Lung microvascular endothelial cell (primary cell): ENCODE data around the gene JPH2. TPM values are rescaled to one million over a fixed set of nuclear protein-coding genes. Genes with fewer than 3 reads are reported as not detected.
"Not testable (repeated sequence)": the region's sequence is repeated elsewhere in the genome, so short reads cannot be mapped to it uniquely, and the experiment has no call there.

Experiments
- DNase-seq, 2 donors: peaks; one replicate each; pipeline versions ENCODE4 v3.0.0 to v3.0.0-alpha.2; 2010; ENCODE audit warnings: low read depth in 2 of 2
- total RNA-seq: library from RNA; depleted of rRNA; stranded (reverse); fragments of >200 nt; gene quantifications from 2 replicates; pipeline ENCODE4 v1.2.1, GENCODE V29; 2014

The JPH2 gene
- total RNA-seq, 1 donor from 2014 or later: not detected

DNA sequence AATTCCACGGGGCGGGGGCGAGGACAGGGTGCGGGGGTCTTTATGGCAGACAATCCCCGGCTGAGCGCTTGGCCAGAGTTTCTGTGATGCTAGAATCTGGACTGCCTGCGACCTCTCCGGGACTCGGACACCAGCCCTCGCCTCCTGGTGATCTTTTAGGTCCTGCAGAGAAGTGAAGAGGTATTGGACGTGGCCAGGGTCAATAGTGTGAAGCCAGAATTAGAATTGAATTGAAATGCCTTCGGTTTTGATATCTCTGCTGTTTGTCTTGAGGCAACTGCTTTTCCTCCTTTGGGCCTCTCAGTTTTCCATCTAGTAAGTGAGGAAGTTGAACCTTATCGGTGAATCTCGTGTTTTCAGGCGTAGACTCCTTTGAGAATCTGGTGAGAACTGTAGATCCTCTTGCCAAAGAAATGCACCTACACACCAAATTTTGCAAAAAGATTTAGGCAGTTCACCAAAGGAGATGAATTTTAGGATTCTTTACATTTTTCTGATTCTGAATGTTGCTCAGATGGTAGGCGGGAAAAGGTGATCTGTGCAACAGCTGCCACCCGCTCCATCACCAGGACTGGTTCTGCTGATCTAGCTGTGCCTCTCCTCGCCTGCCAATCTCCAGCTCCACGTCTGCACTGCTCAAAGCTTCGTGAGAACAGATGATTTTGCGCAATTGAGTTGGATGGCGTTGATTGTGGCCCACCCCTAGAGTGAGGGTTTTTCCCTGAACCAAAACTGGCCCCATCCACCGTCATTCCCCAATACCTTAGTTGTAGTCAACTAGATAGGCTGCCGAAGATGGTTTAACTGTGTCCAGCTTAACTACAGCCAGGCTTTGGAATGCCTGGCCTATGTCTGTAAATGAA is 24.4 kb upstream of the JPH2 start:
- DNase-seq: peak in 1 of 2 donors; percentile 35

DNA sequence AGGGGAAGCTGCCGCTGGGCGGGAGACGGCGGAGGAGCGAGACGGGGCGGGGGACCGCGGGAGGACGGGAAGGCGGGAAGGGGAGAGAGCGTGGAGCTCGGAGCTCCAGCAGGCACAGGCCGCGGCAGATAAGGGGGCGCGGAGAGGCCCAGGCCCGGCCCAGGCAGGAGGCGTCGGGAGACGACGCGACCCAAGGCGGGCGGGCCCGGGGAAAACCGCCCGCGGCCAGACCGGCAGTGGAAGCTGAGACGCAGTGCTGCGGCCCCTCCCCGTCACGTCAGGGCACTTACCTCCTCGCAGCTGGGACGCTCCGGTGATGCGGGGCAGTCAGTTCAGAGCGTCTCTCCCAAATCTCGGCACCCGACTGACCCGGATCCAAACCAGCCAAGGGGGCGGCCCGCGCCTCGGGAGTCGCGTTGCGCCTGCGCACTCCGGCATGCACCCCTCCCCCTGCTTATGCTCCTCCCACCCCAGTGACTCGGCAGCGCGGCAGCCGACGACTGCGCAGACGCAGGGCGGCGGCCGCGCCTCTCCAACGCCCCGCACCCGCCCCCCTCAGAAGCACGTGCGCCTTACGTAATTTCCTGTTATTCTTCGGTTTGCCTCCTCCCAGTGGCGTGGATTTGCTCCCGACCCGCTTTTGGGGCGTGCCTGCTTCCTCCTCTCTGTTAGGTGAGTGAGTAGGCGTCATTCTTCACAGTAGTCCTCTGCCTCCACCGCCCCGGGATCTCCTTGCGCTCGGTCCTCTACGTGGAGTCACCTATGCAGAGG is 23.6 kb upstream of the JPH2 start, which contains the start of gene OSER1:
Gene OSER1, minus strand, starts transcription at position 366 of the 771 bp plus-strand sequence. CDS start 3,814 bp downstream, outside the sequence.
- DNase-seq: peak; percentile 98

DNA sequence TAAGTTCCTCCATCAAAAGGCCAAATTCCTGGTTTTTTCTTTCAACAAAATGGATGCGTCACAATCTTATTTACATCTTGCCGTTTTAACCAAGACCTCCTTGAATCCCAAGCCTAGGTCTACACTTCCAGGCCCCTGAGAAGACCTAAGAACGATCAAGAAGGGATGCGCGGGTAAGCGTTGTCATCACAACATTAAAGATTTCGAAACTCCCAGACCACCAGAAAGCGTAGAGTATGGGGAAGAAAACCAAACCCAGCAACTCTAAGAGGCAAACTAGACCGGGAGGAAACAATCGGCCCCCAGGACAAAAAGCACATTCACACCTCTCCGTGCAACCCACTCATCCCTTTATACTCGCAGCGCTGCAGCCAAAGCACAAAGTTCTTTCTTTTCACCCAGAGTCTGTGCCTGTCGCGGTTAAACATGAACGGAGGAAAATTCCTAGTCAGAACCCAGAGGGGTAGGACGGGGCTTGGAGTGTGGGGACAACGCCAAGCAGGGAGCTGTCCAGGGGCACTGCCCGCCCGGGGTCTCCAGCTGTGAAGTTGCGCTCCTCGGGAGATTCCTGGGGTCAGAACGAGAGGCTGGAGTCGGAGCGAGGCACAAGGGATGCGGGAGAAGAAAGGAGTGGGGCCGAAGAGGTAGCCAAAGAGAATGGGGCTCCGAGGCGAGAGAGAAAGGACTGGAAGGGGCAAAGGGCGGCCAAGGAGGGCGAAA is 22.9 kb upstream of the JPH2 start:
- DNase-seq: peak; percentile 48 to 64

DNA sequence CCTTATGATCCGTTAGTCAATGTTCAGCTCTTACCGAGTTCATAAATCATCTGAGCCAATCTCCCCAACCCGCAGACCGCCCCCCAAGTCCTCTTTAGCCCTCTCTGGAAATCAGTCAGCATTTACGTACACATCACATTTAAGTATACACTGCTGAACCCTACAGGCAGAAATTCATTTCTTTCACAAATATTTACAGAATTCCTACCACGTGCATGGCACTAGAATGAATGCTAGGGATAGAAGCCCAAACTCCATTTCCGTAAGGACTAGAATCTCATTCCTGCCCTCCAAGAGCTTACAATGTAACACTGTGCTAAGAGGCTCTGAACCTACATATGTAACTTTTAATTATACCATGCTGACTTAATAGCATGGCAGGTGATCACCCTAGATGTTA is 21.8 kb upstream of the JPH2 start:
- DNase-seq: no peak

DNA sequence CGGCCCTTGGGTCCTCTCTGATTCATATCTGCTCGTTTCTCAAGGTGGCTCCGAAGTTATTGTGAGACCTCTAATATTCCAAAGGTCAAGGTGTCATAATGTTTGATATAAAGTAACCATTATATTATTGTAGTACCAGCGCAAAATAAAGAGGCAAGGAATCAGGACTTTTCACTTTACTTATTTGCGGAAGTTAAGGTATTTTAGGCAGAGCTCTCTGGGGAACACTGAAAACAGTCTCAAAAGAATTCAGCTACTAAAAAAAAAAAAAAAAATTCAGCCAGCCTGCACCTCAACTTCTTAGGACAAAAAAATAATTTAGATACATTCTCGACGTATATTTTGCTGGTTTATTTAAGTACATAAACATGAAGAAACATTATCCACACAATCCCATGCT is 21.2 kb upstream of the JPH2 start:
- DNase-seq: no peak

DNA sequence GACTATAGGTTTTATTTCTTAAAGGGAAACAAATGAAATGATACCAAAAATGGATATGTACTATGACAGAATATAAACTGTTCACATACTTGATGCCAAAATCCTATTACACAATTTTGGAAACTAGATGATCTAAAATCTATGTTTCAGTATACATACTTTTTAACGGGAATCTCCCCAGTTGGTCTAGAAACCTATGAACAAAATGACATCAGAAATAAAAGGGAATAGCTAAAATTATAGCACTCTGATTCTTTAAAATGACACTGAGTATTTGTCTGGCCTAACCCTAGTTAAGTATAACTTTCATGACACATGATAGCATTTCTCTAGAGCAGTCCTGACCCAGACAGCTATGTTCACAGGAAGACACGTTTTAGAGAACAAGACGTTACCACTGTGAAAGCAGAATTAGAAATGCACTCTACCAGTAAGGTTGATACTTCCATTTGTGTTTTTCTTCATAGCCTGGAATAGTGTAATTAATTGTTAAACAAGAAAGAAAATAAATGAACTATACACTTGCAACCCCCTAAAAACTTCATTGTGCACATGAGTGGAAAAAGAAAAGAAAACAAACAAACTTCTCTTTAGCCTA is 20.2 kb upstream of the JPH2 start:
- DNase-seq: no peak

DNA sequence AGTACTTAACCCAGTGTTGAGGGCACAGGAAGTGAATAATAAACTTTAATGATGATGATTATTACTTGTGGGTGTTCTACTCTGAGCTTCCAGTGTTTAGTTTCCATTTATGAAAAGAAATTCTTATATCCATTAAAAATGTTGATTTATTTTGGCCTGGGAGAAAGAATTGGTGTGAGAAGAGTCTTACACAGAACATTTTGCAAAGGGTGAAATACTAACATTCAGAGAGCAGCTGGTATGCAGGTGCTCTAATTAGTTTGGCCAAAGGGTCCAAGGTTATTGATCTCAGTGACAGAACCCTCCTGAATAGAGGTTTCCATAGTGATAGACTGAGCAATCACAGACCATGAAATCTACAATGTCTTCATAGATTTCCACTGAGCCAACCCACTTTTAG is 19.1 kb upstream of the JPH2 start:
- no peak for DNase-seq

DNA sequence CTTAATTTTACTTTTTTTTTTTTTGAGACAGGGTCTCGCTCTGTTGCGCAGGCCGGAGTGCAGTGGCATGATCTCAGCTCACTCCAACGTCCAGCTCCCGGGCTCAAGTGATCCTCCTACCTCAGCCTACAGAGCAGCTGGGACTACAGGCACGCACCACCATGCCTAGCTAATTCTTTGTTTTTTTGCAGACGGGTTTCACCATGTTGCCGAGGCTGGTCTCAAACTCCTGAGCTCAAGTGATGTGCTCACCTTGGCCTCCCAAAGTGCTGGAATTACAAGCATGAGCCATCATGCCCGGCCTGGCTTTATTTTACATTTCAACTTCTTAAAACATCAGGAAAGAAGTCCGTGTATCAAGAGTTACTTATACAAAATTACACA is 17.8 kb upstream of the JPH2 start:
- no peak for DNase-seq

DNA sequence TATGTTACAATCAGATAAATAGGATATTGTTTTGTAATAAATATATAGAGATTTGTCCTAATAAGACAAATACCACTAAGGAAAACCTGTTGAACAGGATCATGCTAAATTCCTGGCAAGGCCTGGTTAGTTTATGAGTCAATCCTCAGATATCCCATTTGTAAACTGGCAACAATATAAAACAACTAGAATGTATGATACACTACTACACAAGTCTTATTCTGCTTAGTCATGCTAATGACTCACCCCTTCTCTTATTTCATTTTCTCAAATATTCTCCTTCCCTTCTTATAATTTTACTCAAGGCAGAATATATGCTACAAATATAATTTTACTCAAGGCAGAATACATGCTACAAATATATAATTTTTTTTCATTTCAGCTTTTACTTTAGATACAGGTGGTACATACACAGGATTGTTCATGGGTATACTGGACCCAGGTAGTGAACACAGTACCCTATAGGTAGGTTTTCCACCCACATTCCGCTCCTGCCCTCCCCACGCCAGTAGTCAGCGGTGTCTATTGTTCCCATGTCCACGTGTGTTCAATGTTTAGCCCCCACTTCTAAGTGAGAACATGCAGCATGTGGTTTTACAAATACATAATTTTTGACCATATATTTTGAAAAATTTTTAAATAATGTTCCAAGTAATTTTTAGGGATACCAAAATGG is 17.3 kb upstream of the JPH2 start:
- peak; percentile 43 to 92 for DNase-seq

DNA sequence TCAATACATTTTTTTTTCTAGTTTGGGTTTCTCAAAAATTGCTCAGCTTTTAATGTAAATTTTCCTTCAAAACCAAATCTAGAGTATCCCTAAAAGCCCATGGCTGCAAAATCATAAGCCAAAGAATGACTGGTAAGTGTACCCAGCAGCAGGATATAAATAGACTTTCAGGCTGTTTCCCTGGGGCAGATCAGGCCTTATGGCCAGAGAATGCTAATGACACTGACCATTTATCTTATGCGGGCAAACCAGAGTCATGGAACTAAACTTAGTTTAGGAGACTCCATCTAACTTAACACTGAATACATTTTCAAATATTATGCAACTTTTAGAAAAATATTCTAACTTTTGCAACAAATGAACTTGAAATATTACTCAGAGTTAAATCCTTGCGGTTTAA is 16.2 kb upstream of the JPH2 start:
- DNase-seq: no peak

DNA sequence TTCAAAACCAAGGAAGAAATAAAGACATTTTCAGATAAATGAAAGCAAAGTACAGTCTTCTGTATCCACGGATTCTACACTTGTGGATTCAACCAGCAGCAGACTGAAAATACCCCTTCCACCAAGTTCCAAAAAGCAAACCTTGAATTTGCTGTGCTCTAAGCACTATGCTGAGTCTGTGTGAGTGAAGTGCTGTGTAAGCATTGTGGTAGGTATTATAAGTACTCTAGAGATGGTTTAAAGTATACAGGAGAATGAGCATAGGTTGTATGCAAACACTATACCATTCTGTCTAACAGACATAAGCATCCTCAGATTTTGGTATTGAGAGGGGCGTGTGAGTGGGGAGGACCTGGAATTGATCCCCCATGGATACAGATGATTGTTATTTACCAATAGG is 14.0 kb upstream of the JPH2 start:
- DNase-seq: no peak

DNA sequence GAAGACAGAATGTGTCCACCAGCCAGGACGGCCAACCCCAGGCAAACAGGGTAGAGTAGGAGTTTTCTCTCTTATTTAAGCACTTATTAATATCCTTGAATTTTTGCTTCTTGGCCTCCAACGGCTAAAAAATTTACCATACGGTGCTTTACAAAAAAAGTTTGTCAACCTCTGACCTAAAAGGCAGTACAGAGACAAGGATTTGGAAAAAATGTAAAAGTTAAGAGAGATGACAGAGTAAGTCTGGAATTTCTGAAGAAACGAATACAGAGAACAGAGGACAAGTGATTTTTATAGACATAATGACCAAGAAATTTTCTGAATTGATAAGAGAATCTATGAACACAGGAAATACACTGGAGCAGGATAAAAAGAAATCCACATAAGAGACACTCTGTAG is 13.4 kb upstream of the JPH2 start:
- no peak for DNase-seq

DNA sequence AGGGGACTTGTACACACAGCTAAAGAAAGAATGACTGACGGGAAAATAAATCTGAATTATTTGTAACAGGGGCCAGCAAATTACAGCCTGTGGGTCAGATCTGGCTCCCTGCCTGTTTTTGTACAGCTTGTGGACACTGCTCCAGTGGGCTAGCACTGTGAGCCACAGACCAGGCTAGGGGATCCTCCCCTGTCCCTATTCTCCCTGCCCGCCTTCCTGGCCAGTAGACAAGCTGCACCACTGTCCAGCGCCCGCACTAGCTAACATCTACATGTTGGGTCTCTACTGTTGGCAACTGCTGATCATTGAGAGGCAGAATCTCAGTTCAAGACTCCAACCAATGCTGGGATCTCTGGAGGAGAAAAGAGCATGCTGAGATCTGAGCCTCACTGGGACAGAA is 12.9 kb upstream of the JPH2 start:
- no peak for DNase-seq

DNA sequence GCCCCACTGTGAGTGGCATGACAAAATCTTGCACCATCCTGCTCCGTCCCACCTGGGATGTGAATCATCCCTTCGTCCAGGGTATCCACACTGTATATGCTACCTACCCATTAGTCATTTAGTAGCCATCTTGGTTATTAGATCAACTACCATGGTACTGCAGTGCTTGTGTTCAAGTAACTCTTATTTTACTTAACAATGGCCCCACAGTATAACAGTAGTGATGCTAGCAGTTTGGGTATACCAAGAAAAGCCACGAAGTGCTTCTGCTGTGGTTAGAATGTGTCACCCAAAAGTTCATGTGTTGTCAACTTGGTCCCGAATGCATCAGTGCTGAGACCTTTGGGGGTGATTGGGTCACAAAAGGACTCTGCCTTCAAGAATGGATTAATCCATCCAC is 11.9 kb upstream of the JPH2 start:
- no peak for DNase-seq

DNA sequence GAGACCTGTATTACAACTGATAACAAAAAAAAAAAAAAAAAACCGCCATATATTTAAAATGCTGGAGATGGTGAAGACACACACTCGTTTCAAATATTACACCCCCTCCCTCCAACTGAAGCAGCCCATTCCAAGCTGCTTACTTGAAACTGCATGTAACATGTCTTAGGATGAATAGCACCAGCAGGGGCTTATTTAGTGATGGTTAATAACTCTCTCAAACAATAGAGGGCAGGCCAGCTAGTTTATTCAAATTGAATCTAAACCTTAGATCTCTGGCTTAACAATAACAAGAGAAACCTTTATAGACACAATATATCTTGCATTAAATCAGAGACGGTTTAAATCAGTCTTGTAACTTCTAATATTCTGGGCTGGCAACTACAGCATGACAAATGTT is 9.3 kb upstream of the JPH2 start:
- DNase-seq: no peak

DNA sequence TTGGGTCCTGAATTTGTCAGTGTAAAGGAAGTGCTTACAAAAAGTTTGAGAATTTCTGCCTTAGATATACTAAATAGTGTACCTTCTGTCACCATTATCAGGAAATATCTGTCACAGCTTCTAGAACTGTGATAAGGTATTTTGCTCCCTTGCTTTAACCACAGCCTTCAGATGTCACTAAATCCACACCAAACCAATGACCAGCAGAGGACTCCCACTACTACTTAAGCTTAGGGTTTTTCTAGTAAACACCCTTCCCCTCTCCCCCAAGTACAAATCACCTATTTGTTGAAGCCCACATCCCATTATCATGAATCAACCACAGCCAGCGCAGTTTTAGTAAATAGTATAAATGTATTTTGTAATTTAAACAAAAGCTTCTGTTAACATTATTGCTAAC is 8.6 kb upstream of the JPH2 start:
- DNase-seq: no peak

DNA sequence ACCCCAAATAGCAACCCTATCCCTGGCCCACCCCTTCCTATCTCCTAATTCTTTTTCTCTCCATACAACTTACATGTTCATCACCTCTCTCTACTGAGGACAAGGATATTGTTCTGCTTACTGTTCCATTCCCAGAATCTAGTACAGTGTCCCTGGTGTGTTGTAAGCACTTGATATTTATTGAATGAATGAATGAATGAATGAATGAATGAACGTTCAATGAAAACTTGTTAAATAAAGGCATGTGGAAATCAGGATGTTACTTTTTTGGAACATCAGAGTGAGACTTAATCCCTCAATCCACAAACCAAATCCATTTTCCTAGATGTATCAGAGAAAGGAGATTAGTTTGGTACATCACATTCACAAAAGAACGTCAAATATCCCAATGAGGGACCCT is 6.8 kb upstream of the JPH2 start:
- no peak for DNase-seq

DNA sequence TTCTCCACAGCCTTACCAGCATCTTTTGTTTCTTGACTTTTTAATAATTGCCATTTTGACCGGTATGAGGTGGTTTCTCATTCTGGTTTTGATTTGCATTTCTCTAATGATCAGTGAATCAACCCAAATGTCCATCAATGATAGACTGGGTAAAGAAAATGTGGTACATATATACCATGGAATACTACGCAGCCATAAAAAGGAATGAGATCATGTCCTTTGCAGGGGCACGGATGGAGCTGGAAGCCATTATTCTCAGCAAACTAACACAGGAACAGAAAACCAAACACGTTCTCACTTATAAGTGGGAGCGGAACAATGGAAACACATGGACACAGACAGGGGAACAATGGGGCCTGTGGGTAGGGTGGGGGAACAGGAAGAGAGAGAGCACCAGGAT is 4.7 kb upstream of the JPH2 start:
- DNase-seq: not testable (repeated sequence)

DNA sequence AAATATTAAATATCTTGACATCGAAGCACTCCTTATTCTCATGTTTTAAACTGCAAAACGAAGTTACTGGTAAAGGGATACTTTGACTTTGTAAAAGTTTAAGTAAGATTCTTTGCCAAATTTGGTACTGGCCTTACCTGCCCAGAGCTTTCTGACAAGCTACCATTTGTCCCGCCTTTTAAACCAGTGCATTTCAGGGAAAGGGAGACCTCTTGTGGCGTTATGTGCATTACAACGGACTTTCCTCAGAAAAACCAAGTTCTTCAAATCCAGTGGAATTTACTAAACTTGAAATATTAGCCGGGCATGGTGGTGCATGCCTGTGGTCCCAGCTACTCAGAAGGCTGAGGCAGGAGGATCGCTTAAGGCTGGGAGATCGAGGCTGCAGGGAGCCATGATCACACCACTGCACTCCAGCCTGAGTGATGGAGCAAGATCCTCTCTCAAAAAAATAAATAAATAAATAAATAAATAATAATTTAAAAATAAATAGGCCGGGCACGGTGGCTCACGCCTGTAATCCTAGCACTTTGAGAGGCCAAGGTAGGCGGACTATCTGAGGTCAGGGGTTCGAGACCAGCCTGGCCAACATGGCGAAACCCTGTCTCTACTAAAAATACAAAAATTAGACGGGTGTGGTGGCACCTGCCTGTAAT is 3.3 kb upstream of the JPH2 start:
- DNase-seq: peak; percentile 75 to 83

DNA sequence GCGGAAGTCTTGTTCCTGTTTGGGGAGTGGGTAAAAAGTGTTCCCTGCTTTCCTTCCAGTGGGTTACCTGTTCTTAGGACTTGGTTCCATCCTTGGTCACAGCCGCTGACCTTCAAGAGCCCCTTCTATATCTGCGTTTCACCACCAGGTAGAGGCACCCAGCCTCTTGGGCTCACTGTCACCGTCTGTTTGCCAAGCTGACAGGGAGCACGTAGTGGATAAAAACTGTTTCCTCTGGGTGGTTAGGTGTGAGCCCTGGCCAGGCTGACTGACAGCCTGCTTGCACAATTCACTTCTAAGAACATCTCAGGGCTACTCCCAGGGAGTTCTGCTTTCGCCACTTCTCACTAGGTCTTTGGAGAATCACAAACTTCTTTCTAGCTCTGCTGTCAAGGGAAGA is 1.8 kb upstream of the JPH2 start:
- DNase-seq: no peak
